Astrocyte (in vitro differentiated cells and primary cell): ENCODE results near the gene KCNH3. TPM values are rescaled to one million over a fixed set of nuclear protein-coding genes. Genes with fewer than 3 reads are reported as not detected.

Experiments used
- DNase-seq: peaks from one replicate; pipeline ENCODE4 v3.0.0-alpha.2; 2010; ENCODE audit warnings: low read depth
- FAIRE-seq: peaks from 2 replicates; lab custom pipeline; 2011; peaks lifted over from hg19 to GRCh38; lab: Jason Lieb, UNC
- H2AFZ ChIP-seq: 2 replicates; pipeline ENCODE4 v1.6.0; 2012; ENCODE audit warnings: low read depth, low read length, inconsistent platforms
- H3K27ac ChIP-seq: 2 replicates; pipeline ENCODE4 v1.5.1; 2011; ENCODE audit warnings: low read depth, low read length, inconsistent platforms
- H3K27me3 ChIP-seq: 2 replicates; pipeline ENCODE4 v1.6.0; 2011; ENCODE audit warnings: low read length, inconsistent platforms; ENCODE audit not compliant: insufficient read depth
- H3K36me3 ChIP-seq: 2 replicates; pipeline ENCODE4 v1.5.1; 2011; ENCODE audit warnings: low read length, inconsistent platforms; ENCODE audit not compliant: insufficient read depth
- H3K4me1 ChIP-seq: 2 replicates; pipeline ENCODE4 v1.5.1; 2011; ENCODE audit warnings: low read length, inconsistent platforms; ENCODE audit not compliant: insufficient read depth
- H3K4me2 ChIP-seq: 2 replicates; pipeline ENCODE4 v1.6.0; 2012; ENCODE audit warnings: low read length, inconsistent platforms
- H3K4me3 ChIP-seq: 2 replicates; pipeline ENCODE4 v1.5.1; 2011; ENCODE audit warnings: low read depth, mild to moderate bottlenecking, low read length, inconsistent platforms; ENCODE audit not compliant: insufficient read depth
- H3K79me2 ChIP-seq: 2 replicates; pipeline ENCODE4 v1.6.0; 2012; ENCODE audit warnings: mild to moderate bottlenecking, low read length, inconsistent platforms; ENCODE audit not compliant: insufficient read depth
- H3K9ac ChIP-seq: 2 replicates; pipeline ENCODE4 v1.6.0; 2012; ENCODE audit warnings: mild to moderate bottlenecking, low read length, inconsistent platforms
- H3K9me3 ChIP-seq: 2 replicates; pipeline ENCODE4 v1.5.1; 2012; ENCODE audit warnings: low read depth, mild to moderate bottlenecking, low read length, inconsistent platforms; ENCODE audit not compliant: insufficient read depth
- H4K20me1 ChIP-seq: 2 replicates; pipeline ENCODE4 v1.6.0; 2012; ENCODE audit warnings: low read length, inconsistent platforms; ENCODE audit not compliant: insufficient read depth
- H3K27ac Mint-ChIP-seq: one replicate; pipeline ENCODE4 v1.8.0; 2021; ENCODE audit warnings: mild to moderate bottlenecking, mixed read lengths; ENCODE audit not compliant: unreplicated experiment
- H3K27me3 Mint-ChIP-seq: one replicate; pipeline ENCODE4 v1.8.0; 2021; ENCODE audit warnings: low read depth, mixed read lengths; ENCODE audit not compliant: unreplicated experiment
- H3K36me3 Mint-ChIP-seq: one replicate; pipeline ENCODE4 v1.8.0; 2021; ENCODE audit warnings: low read depth, mixed read lengths; ENCODE audit not compliant: unreplicated experiment
- H3K4me1 Mint-ChIP-seq: one replicate; pipeline ENCODE4 v1.8.0; 2021; ENCODE audit warnings: low read depth, mixed read lengths; ENCODE audit not compliant: unreplicated experiment
- H3K4me3 Mint-ChIP-seq: one replicate; pipeline ENCODE4 v1.8.0; 2021; ENCODE audit warnings: mild to moderate bottlenecking, moderate library complexity, mixed read lengths; ENCODE audit not compliant: unreplicated experiment
- H3K9me3 Mint-ChIP-seq: one replicate; pipeline ENCODE4 v1.8.0; 2021; ENCODE audit warnings: mild to moderate bottlenecking, mixed read lengths; ENCODE audit not compliant: unreplicated experiment
- CTCF ChIP-seq: IDR thresholded peaks from 2 replicates; pipeline ENCODE4 v1.5.1; 2011; ENCODE audit warnings: low read depth, mild to moderate bottlenecking, inconsistent platforms, low read length, moderate library complexity; ENCODE audit not compliant: insufficient read depth
- EZH2 ChIP-seq: IDR thresholded peaks from 2 replicates; pipeline ENCODE4 v1.6.1; 2012; ENCODE audit warnings: mild to moderate bottlenecking, low read length, inconsistent platforms; ENCODE audit not compliant: insufficient read depth
- total RNA-seq: library from RNA; stranded (reverse); gene quantifications from 2 replicates; pipeline ENCODE4 v1.2.1, GENCODE V29; 2021

KCNH3 gene
- total RNA-seq, 1 donor from 2014 or later: not detected

GRCh38 chr12:49518914-49519573 is 19.8 kb upstream of the KCNH3 start:
- no peak overlapping the region for H3K4me3 ChIP-seq
- H3K4me1 ChIP-seq: peaks cover 20% of the 10 kb centered on the region
- no peaks in the 10 kb centered on the region for H4K20me1 ChIP-seq
- no peak overlapping the region for H2AFZ ChIP-seq
- FAIRE-seq (no peak), DNase-seq (peak; percentile 57)
- Mint-ChIP-seq H3K9me3 (no peaks in the 10 kb centered on the region), H3K36me3 (peaks cover 7% of the 10 kb centered on the region), H3K27me3 (no peaks in the 10 kb centered on the region), H3K27ac (no peak overlapping the region), H3K4me1 (peaks cover 18% of the 10 kb centered on the region), H3K4me3 (no peak overlapping the region)
- no peak overlapping the region for H3K9ac ChIP-seq
- TF ChIP-seq CTCF (no peak), EZH2 (no peak)
- peaks cover 16% of the 10 kb centered on the region for H3K36me3 ChIP-seq
- H3K27ac ChIP-seq: no peak overlapping the region
- no peaks in the 10 kb centered on the region for H3K27me3 ChIP-seq
- no peaks in the 10 kb centered on the region for H3K9me3 ChIP-seq
- H3K4me2 ChIP-seq: no peak overlapping the region
- H3K79me2 ChIP-seq: no peaks in the 10 kb centered on the region

GRCh38 chr12:49519574-49519936 is 19.3 kb upstream of the KCNH3 start:
- H3K9me3 ChIP-seq: no peaks in the 10 kb centered on the region

More at GRCh38 chr12:49519574-49519936, 19.3 kb upstream of the KCNH3 start:
- peaks cover 18% of the 10 kb centered on the region for H3K4me1 Mint-ChIP-seq
- H3K27ac Mint-ChIP-seq: no peak overlapping the region
- TF ChIP-seq EZH2 (no peak), CTCF (no peak)
- no peaks in the 10 kb centered on the region for H3K79me2 ChIP-seq
- no peaks in the 10 kb centered on the region for H4K20me1 ChIP-seq
- H3K9ac ChIP-seq: no peak overlapping the region
- H3K4me2 ChIP-seq: no peak overlapping the region
- H2AFZ ChIP-seq: no peak overlapping the region
- peaks cover 21% of the 10 kb centered on the region for H3K36me3 ChIP-seq
- H3K27ac ChIP-seq: no peak overlapping the region
- H3K4me1 ChIP-seq: peaks cover 18% of the 10 kb centered on the region
- no peaks in the 10 kb centered on the region for H3K9me3 Mint-ChIP-seq
- no peaks in the 10 kb centered on the region for H3K27me3 Mint-ChIP-seq
- H3K4me3 Mint-ChIP-seq: no peak overlapping the region
- no peak overlapping the region for H3K4me3 ChIP-seq
- no peak for FAIRE-seq
- no peak for DNase-seq
- H3K27me3 ChIP-seq: no peaks in the 10 kb centered on the region
- H3K36me3 Mint-ChIP-seq: peaks cover 7% of the 10 kb centered on the region
